HL-60 (cell line): ENCODE data around the gene SLC35F6.

Experiments
- CTCF ChIP-seq: IDR thresholded peaks from one replicate; pipeline ENCODE4 v1.5.1; 2011; ENCODE audit warnings: low read length, control low read depth, inconsistent platforms; ENCODE audit not compliant: insufficient read depth
- GABPA ChIP-seq: IDR thresholded peaks from 2 replicates; pipeline ENCODE4 v1.6.1; 2012; ENCODE audit warnings: low read depth
- POLR2AphosphoS5 ChIP-seq: IDR thresholded peaks from 2 replicates; pipeline ENCODE4 v1.6.1; 2012; ENCODE audit warnings: low read depth
- REST ChIP-seq: IDR thresholded peaks from 2 replicates; pipeline ENCODE4 v1.6.1; 2012; ENCODE audit warnings: low read depth; ENCODE audit not compliant: insufficient replicate concordance
- SPI1 ChIP-seq: IDR thresholded peaks from 2 replicates; pipeline ENCODE4 v1.6.1; 2012; ENCODE audit warnings: low read depth, mild to moderate bottlenecking, borderline replicate concordance

- TF ChIP-seq GABPA, result no peak
- TF ChIP-seq CTCF, result no peak
- no peak for TF ChIP-seq POLR2AphosphoS5
- TF ChIP-seq REST, result no peak
- no peak for TF ChIP-seq SPI1
Measured at GRCh38 chr2:26722328-26722727, 41.8 kb upstream of the SLC35F6 start.
